ENCODE measurements around the gene ACE. TPM values are rescaled to one million over a fixed set of nuclear protein-coding genes. Genes with fewer than 3 reads are reported as not detected.
A peak's percentile ranks its signal among the peaks of the same experiment; 100 is the strongest.

ACE gene
- total RNA-seq, 1 experiment from 2014 or later, result 5.4 TPM

- Histone ChIP-seq H3K23me2 (ENCODE audit: insufficient read length, low read depth, low read length, poor library complexity, severe bottlenecking) (no peaks in the 10 kb centered on the region), H3K4ac (ENCODE audit: low read depth, low read length) (no peak overlapping the region), H3K4me2 (ENCODE audit: insufficient read depth, insufficient read length, low read length) (no peak overlapping the region), H3K27ac (ENCODE audit: insufficient read length, low read depth, low read length) (no peak overlapping the region), H3K9me3 (ENCODE audit: control insufficient read depth, low read depth, low read length) (no peaks in the 10 kb centered on the region), H2BK120ac (ENCODE audit: low read depth, low read length, poor library complexity, severe bottlenecking) (no peak overlapping the region), H2BK15ac (ENCODE audit: low read depth, low read length) (no peak overlapping the region), H2BK12ac (ENCODE audit: insufficient read length, low read depth, low read length) (no peak overlapping the region), H3K9ac (ENCODE audit: extremely low read depth, insufficient read length, low read length) (no peak overlapping the region), H3K27me3 (ENCODE audit: insufficient read depth, low read length) (no peaks in the 10 kb centered on the region), H4K20me1 (ENCODE audit: control insufficient read depth, insufficient read depth, insufficient read length) (no peaks in the 10 kb centered on the region), H3K18ac (ENCODE audit: insufficient read length, low read depth, low read length) (no peak overlapping the region), H4K91ac (ENCODE audit: insufficient read length, low read depth, low read length) (no peak overlapping the region), H3K56ac (ENCODE audit: insufficient read length, low read depth, low read length) (no peak overlapping the region), H4K5ac (ENCODE audit: insufficient read length, low read depth, low read length) (no peak overlapping the region), H2BK5ac (ENCODE audit: insufficient read length, low read length) (no peak overlapping the region), H3T11ph (ENCODE audit: low read length) (no peak overlapping the region), H2AFZ (ENCODE audit: low read length) (no peak overlapping the region), H4K8ac (replicated peaks; ENCODE audit: insufficient read length, low read depth, low read length) (no peak overlapping the region), H3K79me2 (ENCODE audit: insufficient read depth, low read length) (no peaks in the 10 kb centered on the region), H3K14ac (ENCODE audit: insufficient read depth, low read length) (no peak overlapping the region; the same call in 1 of the 2 replicates), H3K4me1 (ENCODE audit: insufficient read depth, low read length) (peaks cover 2% of the 10 kb centered on the region; the same call in 1 of the 2 replicates), H3K23ac (ENCODE audit: insufficient read length, low read depth, low read length) (no peak overlapping the region), H2BK20ac (ENCODE audit: low read depth, low read length, poor library complexity, severe bottlenecking) (no peak overlapping the region), H3K79me1 (ENCODE audit: insufficient read depth, low read depth, low read length, poor library complexity, severe bottlenecking) (no peaks in the 10 kb centered on the region), H2AK5ac (ENCODE audit: insufficient read length, low read length) (no peak overlapping the region)
- H3K4me3 Mint-ChIP-seq, result no peak overlapping the region
- WGBS (ENCODE audit: extremely low coverage, insufficient read length, low lambda C conversion rate), result no CpG with 5 or more reads among the region's 15 CpGs
- H3K9me3 Mint-ChIP-seq, result peaks cover 10 to 13% of the 10 kb centered on the region in 2 experiments
- DNase-seq, result no peak
- H3K27me3 Mint-ChIP-seq (ENCODE audit: low read depth), result peaks cover 32% of the 10 kb centered on the region
- no peak for TF ChIP-seq CTCF (conservative IDR thresholded peaks at IDR 0.05)
- H3K36me3 Mint-ChIP-seq (ENCODE audit: insufficient read depth in 1 of 3, low read depth in 3 of 3), result peaks cover 0 to 11% (median 5%) of the 10 kb centered on the region in 3 experiments; a peak in 3 of 7 replicates
- H3K4me1 Mint-ChIP-seq, result peaks cover 16 to 25% of the 10 kb centered on the region in 2 experiments
- peak overlapping the region in 1 of 3 experiments; percentile 55; a peak in 1 of 7 replicates for H3K27ac Mint-ChIP-seq
Observed at GRCh38 chr17:63452046-63452961, 24.6 kb upstream of the ACE start.

Measured in H9 (cell line).